ENCODE measurements around the gene UQCC3. TPM values are rescaled to one million over a fixed set of nuclear protein-coding genes. Genes with fewer than 3 reads are reported as not detected.

Gene UQCC3
- total and polyA plus RNA-seq, 2 of the 4 experiments (the other 2 are of a cell fraction), result 5.7 to 9.7 TPM

DNA sequence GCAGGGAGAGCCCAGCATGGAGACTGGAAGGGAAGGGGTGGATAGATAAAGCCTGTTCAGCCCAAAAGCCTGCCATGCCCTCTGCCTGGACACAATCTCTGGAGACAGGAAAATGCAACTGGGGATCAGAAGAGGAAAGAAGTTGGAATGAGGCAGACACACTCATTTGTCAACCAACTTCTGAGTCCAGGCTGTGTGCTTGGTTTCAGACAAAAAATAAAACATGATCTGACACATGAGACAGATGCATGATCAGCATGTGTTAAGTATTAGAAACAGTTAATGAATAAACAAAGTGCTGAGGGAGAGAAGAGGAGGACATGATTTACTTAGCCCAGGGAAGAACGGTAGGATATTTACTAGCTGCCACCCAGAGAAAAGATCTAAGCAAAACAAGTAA, 17.0 kb downstream of the UQCC3 start:
- Histone ChIP-seq H3K4ac (ENCODE audit: low read depth, low read length) (peak overlapping the region; percentile 4; the same call in 1 of the 2 replicates), H2BK20ac (ENCODE audit: low read depth, low read length) (no peak overlapping the region), H2AFZ (replicated peaks; ENCODE audit: low read length, poor library complexity) (peak overlapping the region; percentile 48), H2AK5ac (ENCODE audit: low read depth, low read length) (peak overlapping the region; percentile 66), H3K18ac (ENCODE audit: low read depth, low read length) (no peak overlapping the region), H3K27ac (ENCODE audit: insufficient read depth, low read length) (no peak overlapping the region), H3K9me1 (ENCODE audit: insufficient read depth, low read length) (peaks cover 6% of the 10 kb centered on the region; the same call in 1 of the 2 replicates), H3K4me1 (ENCODE audit: control insufficient read depth, insufficient read depth, low read length) (peaks cover 9% of the 10 kb centered on the region; the same call in 1 of the 2 replicates), H4K20me1 (ENCODE audit: insufficient read depth, low read length) (0 out of 2 replicates have a peak, but pooled peaks cover 6% of the 10 kb centered on the region), H4K91ac (ENCODE audit: insufficient read depth, low read depth, low read length) (peak overlapping the region; percentile 9; the same call in 1 of the 2 replicates), H2BK5ac (ENCODE audit: low read depth, low read length, poor library complexity, severe bottlenecking) (no peak overlapping the region), H3K36me3 (ENCODE audit: control insufficient read depth, insufficient read depth, low read length) (peaks cover 21% of the 10 kb centered on the region), H4K8ac (ENCODE audit: low read depth in 2 of 2, low read length in 2 of 2) (peak overlapping the region; percentile 54 to 60; a peak in 2 of 4 replicates), H3K27me3 (ENCODE audit: control insufficient read depth, insufficient read depth, low read length) (no peaks in the 10 kb centered on the region), H3K4me3 (ENCODE audit: insufficient read depth, low read depth, low read length) (no peak overlapping the region), H3K56ac (ENCODE audit: extremely low read depth, insufficient read depth, low read length) (no peak overlapping the region), H2BK120ac (ENCODE audit: low read depth, low read length) (no peak overlapping the region), H3K79me1 (ENCODE audit: low read depth in 1 of 2, low read length in 2 of 2) (no peaks in the 10 kb centered on the region), H3K9ac (ENCODE audit: low read depth, low read length) (no peak overlapping the region), H3K9me3 (ENCODE audit: control insufficient read depth, insufficient read depth, low read length) (no peaks in the 10 kb centered on the region), H3K14ac (replicated peaks; ENCODE audit: low read depth, low read length) (no peak overlapping the region; the same call in 1 of the 2 replicates), H4K5ac (ENCODE audit: low read depth, low read length) (no peak overlapping the region; the same call in 1 of the 2 replicates), H3K4me2 (ENCODE audit: low read depth, low read length) (peak overlapping the region; percentile 2; the same call in 1 of the 2 replicates), H2BK15ac (ENCODE audit: low read depth, low read length) (peak overlapping the region; percentile 4; the same call in 1 of the 3 replicates), H3K23ac (ENCODE audit: low read depth, low read length) (peak overlapping the region; percentile 5; the same call in 1 of the 2 replicates), H2AK9ac (replicated peaks; ENCODE audit: low read depth, low read length, poor library complexity) (peak overlapping the region; percentile 73)
- TF ChIP-seq MAZ (IDR thresholded peaks at IDR 0.05; ENCODE audit: borderline replicate concordance, low read depth, low read length) (no peak), CHD1 (IDR thresholded peaks at IDR 0.05; ENCODE audit: low read depth, low read length) (no peak), FOS (IDR thresholded peaks at IDR 0.05; ENCODE audit: low read depth, low read length) (no peak), RFX5 (IDR thresholded peaks at IDR 0.05; ENCODE audit: low read depth, low read length) (no peak), MAFK (IDR thresholded peaks at IDR 0.05; ENCODE audit: low read depth, low read length) (no peak), NFE2L2 (IDR thresholded peaks at IDR 0.05; ENCODE audit: low read depth, low read length) (no peak), RCOR1 (IDR thresholded peaks at IDR 0.05; ENCODE audit: insufficient replicate concordance, low read length) (no peak), BHLHE40 (IDR thresholded peaks at IDR 0.05; ENCODE audit: low read depth, low read length) (no peak), MXI1 (IDR thresholded peaks at IDR 0.05; ENCODE audit: borderline replicate concordance, low read depth, low read length) (no peak)
- TF ChIP-seq, protein P1, sequence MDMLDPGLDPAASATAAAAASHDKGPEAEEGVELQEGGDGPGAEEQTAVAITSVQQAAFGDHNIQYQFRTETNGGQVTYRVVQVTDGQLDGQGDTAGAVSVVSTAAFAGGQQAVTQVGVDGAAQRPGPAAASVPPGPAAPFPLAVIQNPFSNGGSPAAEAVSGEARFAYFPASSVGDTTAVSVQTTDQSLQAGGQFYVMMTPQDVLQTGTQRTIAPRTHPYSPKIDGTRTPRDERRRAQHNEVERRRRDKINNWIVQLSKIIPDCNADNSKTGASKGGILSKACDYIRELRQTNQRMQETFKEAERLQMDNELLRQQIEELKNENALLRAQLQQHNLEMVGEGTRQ (IDR thresholded peaks at IDR 0.05; ENCODE audit: low read depth, low read length), result no peak
- TF ChIP-seq, protein P2, sequence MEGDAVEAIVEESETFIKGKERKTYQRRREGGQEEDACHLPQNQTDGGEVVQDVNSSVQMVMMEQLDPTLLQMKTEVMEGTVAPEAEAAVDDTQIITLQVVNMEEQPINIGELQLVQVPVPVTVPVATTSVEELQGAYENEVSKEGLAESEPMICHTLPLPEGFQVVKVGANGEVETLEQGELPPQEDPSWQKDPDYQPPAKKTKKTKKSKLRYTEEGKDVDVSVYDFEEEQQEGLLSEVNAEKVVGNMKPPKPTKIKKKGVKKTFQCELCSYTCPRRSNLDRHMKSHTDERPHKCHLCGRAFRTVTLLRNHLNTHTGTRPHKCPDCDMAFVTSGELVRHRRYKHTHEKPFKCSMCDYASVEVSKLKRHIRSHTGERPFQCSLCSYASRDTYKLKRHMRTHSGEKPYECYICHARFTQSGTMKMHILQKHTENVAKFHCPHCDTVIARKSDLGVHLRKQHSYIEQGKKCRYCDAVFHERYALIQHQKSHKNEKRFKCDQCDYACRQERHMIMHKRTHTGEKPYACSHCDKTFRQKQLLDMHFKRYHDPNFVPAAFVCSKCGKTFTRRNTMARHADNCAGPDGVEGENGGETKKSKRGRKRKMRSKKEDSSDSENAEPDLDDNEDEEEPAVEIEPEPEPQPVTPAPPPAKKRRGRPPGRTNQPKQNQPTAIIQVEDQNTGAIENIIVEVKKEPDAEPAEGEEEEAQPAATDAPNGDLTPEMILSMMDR (conservative IDR thresholded peaks at IDR 0.05; ENCODE audit: low read depth, low read length), result no peak
- TF ChIP-seq, protein P3, sequence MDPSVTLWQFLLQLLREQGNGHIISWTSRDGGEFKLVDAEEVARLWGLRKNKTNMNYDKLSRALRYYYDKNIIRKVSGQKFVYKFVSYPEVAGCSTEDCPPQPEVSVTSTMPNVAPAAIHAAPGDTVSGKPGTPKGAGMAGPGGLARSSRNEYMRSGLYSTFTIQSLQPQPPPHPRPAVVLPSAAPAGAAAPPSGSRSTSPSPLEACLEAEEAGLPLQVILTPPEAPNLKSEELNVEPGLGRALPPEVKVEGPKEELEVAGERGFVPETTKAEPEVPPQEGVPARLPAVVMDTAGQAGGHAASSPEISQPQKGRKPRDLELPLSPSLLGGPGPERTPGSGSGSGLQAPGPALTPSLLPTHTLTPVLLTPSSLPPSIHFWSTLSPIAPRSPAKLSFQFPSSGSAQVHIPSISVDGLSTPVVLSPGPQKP (IDR thresholded peaks at IDR 0.05; ENCODE audit: borderline replicate concordance, low read depth, low read length), result no peak
- DNase-seq, result no peak
- in situ Hi-C loops (cut with MboI; ENCODE audit: low sequenced_read_pairs) (no loop called here), intact Hi-C loops (cut with micrococcal nuclease) (no loop called here), dilution Hi-C loops (cut with HindIII; ENCODE audit: low sequenced_read_pairs, unreplicated experiment) (no loop called here)
- BruUV-seq (replicated peaks), result no TSS peak
- ATAC-seq (ENCODE audit: low read depth), result no peak; the same call in 1 of the 2 replicates
- WGBS, 2 experiments (ENCODE audit: extremely low coverage in 2 of 2, insufficient read length in 1 of 2), result no CpG with 5 or more reads among the region's 1 CpG
- POLR2A ChIA-PET (ENCODE audit: unreplicated experiment), result no interaction called here
- CTCF ChIA-PET, result interaction anchor here (2.0 kb wide), 1 partner anchor 9 kb away, joined by 5 read pairs; the partner anchor contains the start of gene UBXN1

All from IMR-90 (cell line).